A549 (cell line): ENCODE data around the gene VAT1L.

ENCODE experiments used
- CTCF ChIP-seq: fragments of >200 bp; sonication (Bioruptor Twin); formaldehyde crosslinking; IDR thresholded peaks from 3 replicates; pipeline ENCODE4 v1.5.1; 2016
- JUN ChIP-seq, 2 experiments: fragments of >200 bp; sonication (Bioruptor Twin); formaldehyde crosslinking; IDR thresholded peaks; 2 replicates in 1 of 2; 3 replicates in 1 of 2; pipeline ENCODE4 v1.6.1; 2016 to 2017
- KDM1A ChIP-seq: fragments of 200-600 bp; sonication (generic); IDR thresholded peaks from 2 replicates; pipeline ENCODE4 v1.6.1; 2016; ENCODE audit warnings: low read depth, mild to moderate bottlenecking
- PBX3 ChIP-seq: IDR thresholded peaks from 2 replicates; pipeline ENCODE4 v1.6.1; 2012
- POLR2A ChIP-seq: IDR thresholded peaks from 2 replicates; pipeline ENCODE4 v1.6.1; 2012; ENCODE audit warnings: mild to moderate bottlenecking, low read length
- RCOR1 ChIP-seq: fragments of 150-350 bp; IDR thresholded peaks from 2 replicates; pipeline ENCODE4 v1.6.1; 2014; ENCODE audit warnings: antibody characterized with exemption, low read length, low read depth
- REST ChIP-seq: fragments of 200-600 bp; sonication (generic); IDR thresholded peaks from 2 replicates; pipeline ENCODE4 v1.6.1; 2016; ENCODE audit warnings: antibody characterized with exemption, mild to moderate bottlenecking, moderate library complexity
- RFX5 ChIP-seq: fragments of 450-650 bp; IDR thresholded peaks from 2 replicates; pipeline ENCODE4 v1.7.1; 2014; ENCODE audit warnings: antibody characterized with exemption, mild to moderate bottlenecking, moderate library complexity

- TF ChIP-seq PBX3, result no peak
- TF ChIP-seq RCOR1, result no peak
- TF ChIP-seq CTCF, result no peak
- TF ChIP-seq POLR2A, result no peak
- TF ChIP-seq JUN (IDR thresholded peaks at IDR 0.05), result no peak
- TF ChIP-seq RFX5, result no peak
- TF ChIP-seq KDM1A, result no peak
- TF ChIP-seq REST, result no peak
These were observed 54.1 kb downstream of the VAT1L start for GRCh38 chr16:77842468-77842867.
